Head of caudate nucleus (tissue), 42 donors: ENCODE data around the gene ZXDC.
A peak's percentile ranks its signal among the peaks of the same experiment; 100 is the strongest.

Source experiments
- DNase-seq, 42 donors: peaks; one replicate each; pipeline versions ENCODE4 v3.0.0 to v3.0.0-alpha.2; 2020 to 2021; ENCODE audit warnings: mixed read lengths in 7 of 42
- intact Hi-C: fragments of 100-400 bp; cut with DNase I; formaldehyde crosslinking; loops from one replicate; pipeline ENCODE4 v1.15.0; 2022

ZXDC gene

GRCh38 chr3:126514161-126514560, 38.5 kb upstream of the ZXDC start:
- intact Hi-C loops: no loop called here
- DNase-seq: no peak

DNA sequence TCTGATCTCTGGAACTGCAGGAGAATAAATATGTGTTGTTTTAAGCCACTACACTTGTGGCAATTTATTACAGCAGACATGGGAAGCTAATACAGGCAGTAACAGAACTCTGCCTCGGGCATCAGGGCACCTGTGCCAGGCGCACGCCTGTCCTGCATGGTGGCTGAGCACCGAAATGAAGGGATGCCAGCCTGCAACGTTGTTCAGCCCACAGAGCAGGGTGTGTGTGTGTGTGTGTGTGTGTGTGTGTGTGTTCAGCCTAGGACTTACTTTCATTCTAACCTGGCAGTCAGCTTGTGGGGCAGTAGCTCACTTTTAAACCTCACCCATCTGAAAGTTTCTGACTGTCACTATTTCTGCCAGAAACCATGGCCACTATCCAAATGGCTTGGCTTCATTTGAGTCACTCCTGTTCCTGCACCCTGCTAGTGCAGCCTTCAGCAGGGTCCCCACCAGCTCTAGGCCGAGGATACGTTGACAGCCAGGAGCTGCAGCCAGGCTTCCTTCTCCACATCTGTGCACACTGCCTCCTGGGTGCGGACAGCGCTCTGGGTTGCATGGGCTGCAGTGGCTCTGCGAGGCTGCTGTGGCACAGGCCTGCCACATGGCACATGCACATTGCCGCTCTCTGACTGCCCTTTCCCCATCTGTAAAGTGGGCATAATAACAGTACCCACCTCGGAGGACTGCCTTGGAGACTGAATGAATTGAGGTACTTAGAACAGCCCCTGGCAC, 37.4 kb upstream of the ZXDC start:
- DNase-seq: peak in 1 of 42 donors; percentile 15

GRCh38 chr3:126512026-126512425, 36.3 kb upstream of the ZXDC start:
- intact Hi-C loops: no loop called here
- peak in 9 of 42 donors; percentile 16 to 55 (median 37) for DNase-seq

More for the DNA sequence above, 37.4 kb upstream of the ZXDC start:
- intact Hi-C loops: no loop called here

- peak in 1 of 42 donors; percentile 16 for DNase-seq
- intact Hi-C loops: no loop called here
Observed at GRCh38 chr3:126511291-126511690, 35.6 kb upstream of the ZXDC start.

DNA sequence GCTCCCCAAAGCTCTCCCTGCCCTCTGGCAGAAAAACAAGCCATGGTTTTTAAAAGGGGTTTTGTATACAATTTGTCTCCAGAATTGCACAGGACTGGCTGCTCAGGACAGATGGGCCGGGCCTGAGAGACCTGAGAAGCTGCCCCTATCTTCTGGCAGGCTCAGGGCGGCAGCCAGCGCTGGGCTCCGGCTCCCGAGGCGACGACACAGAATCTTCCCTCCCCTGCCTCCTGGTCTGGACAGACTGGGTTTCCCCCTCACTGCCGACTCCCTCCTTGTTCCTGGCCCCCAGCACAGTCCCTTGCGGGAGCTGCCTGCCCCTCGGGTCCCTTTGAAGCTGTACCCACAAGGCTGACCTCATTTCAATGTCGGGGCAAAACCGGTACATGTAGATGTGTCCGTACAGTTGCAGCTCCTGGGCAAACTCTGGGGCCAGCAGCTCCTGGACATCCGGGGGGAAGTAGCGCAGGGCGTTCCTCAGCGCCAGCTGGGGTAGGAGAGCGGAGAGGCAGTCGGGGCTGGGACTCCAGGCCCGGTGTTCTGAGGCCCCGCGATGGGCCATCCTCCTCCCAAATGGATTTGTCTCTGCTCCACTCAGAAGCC, 34.7 kb upstream of the ZXDC start:
- DNase-seq: peak in 1 of 42 donors; percentile 15
- intact Hi-C loops: no loop called here

DNA sequence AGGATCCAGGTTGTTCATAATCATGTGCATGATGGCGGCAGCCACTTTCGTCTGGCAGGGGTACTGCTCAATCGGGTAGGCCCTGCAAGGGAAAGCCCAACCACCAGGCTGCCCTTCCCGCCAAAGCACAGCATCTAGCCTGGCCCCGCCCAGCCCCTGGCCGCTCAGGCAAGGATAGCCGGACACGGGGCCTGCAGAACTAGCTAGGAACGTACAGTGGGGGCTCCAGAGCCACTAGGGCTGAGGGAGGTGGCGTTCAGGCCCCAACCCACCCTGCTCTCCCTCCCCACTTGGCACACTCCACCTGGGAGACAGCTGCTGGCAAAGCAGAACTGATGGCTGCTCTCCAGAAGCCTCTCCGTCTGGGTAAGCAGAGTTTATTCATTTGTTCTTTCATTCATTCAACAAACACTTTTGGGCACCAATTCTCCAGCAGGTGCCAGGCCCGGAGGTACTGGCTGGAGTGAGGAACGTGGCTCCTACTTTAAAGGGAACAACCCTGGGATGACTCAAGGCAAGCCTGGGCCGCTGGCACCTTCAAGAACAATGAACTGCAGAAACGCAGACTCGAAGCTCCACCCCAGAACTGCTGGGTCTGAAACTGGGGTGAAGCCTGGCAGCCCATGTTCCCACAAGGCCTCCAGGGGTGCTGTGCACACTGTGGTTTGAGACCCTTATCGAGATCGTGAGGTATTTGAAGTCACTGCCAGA, 34.1 kb upstream of the ZXDC start:
- DNase-seq: peak in 1 of 42 donors; percentile 16
- intact Hi-C loops: no loop called here

- intact Hi-C loops: no loop called here
- no peak for DNase-seq
Observed at GRCh38 chr3:126508564-126508964, 32.9 kb upstream of the ZXDC start.

DNA sequence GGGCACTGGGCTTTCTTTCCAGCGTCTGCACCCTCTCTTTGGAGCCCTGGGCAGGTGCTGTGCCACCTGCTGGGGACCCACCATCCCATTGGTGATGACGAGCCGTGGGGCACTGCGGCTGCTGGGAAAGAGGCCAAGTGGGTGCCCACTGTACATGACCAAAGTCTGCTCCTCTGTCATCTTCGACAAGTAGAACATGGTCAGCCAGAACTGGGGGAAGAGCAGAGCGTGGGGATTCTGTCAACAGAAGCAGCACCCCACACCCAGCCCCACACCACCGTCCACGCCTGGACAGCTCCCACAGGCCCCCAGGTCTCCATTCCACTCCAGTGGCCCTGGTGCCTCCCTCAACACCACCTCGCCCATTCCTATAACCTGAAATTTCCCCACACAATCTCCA, 32.2 kb upstream of the ZXDC start:
- DNase-seq: no peak
- intact Hi-C loops: no loop called here

GRCh38 chr3:126503701-126504100, 28.0 kb upstream of the ZXDC start:
- intact Hi-C loops: no loop called here
- no peak for DNase-seq

DNA sequence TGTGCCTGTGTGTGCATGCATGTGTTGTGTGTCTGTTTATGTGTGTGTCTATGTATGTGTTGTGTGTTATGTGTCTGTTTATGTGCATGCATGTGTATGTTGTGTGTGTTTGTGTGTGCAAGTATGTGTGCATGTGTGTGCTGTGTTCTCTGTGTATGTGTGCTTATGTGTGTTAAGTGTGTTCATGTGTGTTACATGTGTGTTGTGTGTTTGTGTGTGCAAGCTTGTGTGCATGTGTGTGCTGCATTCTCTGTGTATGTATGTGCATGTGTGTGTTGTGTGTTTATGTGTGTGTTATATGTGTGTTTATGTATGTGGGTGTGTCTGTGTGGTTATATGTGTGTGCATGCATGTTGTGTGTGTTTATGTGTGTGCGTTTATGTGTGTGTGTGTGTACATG, 27.0 kb upstream of the ZXDC start:
- intact Hi-C loops: no loop called here
- DNase-seq: no peak

- intact Hi-C loops: no loop called here
- DNase-seq: no peak
Observed at GRCh38 chr3:126501736-126502135, 26.0 kb upstream of the ZXDC start.

DNA sequence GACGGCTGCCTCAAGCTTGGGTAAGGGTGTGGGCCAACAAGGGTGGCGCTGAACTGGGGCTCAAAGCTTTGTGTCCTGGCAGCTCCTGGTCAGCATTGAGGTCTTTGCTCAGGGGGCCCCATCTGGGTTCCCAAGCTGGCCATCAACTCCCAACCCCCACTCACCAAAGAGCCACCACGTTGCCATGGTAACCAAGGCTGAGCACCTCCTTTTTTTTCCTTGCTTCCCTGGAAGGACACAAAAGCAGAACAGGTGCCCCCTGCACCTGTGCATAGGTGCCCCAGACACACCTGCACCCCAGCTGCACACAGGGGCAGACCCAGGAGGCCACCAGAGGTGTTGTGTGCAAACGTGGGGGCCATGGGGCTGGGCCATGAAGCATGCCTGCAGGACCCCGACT, 25.4 kb upstream of the ZXDC start:
- intact Hi-C loops: no loop called here
- DNase-seq: no peak

GRCh38 chr3:126500016-126500415, 24.3 kb upstream of the ZXDC start:
- no peak for DNase-seq
- intact Hi-C loops: no loop called here

- DNase-seq: no peak
- intact Hi-C loops: no loop called here
Observed at GRCh38 chr3:126499401-126499800, 23.7 kb upstream of the ZXDC start.

GRCh38 chr3:126498929-126499328, 23.2 kb upstream of the ZXDC start:
- DNase-seq: no peak
- intact Hi-C loops: no loop called here

DNA sequence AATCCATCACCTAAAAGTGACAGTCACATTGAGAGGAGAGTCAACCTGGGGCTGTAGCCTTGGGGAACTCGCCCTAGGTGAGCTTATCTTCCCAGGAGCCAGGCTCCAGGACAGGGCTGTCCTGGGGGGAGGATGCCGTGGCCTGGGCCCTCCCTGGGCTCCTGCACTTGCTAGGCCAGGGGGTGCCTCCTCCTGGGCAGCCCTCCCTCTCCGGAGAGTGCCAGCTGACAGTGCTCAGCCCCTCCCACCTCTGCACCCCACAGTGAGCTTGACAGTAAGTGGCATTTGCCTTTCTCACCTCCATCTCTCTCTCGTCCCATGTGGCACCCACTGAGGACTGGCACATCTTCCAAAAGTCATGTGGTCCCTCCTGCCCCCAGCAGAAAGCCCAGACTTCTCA, 22.8 kb upstream of the ZXDC start:
- intact Hi-C loops: no loop called here
- no peak for DNase-seq

DNA sequence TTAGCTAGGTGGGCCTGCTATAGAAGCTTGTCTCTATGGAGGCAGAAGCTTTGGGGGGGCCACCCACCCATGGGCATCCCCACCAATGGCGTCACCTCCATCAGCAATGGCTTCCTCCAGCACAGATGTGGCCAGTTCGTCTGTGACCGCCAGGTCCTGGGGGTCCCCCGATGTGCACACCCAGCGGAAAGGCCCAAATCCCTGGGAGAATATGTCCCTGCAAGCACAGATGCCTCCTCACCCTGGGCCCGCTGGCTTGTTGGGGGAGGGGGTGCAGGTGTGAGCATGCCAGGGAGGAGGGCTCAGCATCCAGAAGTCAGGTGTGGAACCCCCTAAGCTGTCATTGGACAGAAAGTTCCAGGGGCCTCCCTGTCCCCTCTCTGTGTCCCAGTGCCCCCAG, 22.3 kb upstream of the ZXDC start:
- intact Hi-C loops: no loop called here
- DNase-seq: no peak

DNA sequence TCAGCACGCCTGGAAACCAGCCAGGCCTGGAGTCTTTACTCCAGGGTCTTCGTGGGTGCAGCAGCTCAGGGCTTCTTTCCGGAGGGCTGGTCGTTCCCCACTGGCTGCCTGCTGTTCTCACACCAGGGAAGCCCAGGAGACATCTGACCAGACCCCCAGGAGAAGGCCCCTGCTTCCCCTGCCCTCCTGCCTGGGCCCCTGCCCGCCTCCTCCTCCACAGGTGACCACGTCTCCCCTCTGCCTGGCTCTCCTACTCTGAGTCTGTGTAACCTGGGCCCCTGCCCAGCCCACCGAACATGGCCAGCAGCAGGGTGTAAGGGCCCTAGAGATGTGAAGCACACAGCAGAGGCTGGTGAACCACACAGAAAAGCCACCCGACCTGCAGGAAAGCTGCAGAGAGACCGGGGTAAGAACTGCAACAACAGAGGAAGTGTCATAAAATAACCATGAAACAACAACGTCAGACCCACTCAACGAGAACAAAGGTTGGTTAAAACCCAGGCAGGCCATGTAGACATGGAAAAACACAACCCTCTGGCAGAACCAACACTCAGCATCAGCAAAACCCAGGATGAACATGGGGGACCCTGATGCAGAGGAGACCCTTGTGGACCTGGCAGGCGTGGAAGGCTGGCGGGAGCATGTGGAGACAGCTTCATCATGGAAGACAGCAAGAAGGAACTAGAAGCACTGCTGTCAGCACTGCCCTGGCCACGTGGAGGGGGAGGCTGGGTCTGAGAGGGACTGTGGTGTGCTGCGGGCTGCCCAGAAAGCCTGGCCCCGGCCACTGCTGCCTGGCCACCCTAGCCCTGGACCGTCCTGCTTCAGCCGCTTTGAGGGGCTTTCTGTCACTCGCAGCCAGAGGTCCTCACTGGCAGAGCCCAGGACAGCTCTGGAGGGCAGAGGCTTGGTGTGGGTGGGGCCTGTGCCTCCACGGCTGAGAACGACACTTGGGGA, 21.5 kb upstream of the ZXDC start:
- intact Hi-C loops: no loop called here
- DNase-seq: no peak

DNA sequence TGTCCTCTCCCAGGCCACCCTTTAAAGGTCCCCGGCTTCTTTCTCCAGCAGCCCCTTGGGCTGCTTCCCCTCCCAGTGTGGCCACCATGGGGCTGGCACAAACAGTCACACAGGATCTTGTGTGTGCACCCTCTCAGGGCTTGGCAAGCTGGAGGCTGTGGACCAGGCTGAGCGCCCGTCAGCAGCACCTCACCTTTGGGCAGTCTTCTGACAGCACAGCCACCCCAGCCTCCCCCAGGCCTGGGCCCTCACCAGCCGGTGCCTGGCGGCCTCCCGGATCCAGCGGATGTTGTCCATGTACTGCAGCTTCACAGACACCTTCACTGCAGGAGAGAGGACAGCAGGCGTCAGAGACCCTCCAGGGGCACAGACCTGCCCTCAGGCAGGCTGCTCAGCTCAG, 20.1 kb upstream of the ZXDC start:
- intact Hi-C loops: no loop called here
- no peak for DNase-seq

DNA sequence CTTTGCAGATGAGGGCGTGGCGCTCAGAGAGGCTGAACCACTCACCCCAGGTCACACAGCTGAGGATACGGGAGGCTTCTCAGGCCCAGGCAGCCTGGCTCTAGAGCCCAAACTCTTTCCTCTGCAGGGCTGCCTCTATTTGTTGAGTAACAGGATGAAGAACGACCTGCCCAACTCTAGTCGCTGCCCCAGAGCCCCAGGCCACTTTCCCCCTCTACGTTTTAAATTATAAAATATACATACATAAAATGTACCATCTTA, 19.2 kb upstream of the ZXDC start:
- intact Hi-C loops: no loop called here
- DNase-seq: no peak
